Hepatocyte (in vitro differentiated cells): ENCODE data around the gene CITED4.

Experiments
- CTCF ChIP-seq: fragments of 200-600 bp; sonication (generic); IDR thresholded peaks from 2 replicates; pipeline ENCODE4 v1.5.1; 2016; ENCODE audit warnings: antibody characterized with exemption, mild to moderate bottlenecking; ENCODE audit not compliant: poor library complexity
- EZH2 ChIP-seq: fragments of 200-600 bp; sonication (generic); IDR thresholded peaks from 2 replicates; pipeline ENCODE4 v1.6.1; 2016; ENCODE audit warnings: antibody characterized with exemption, mild to moderate bottlenecking, borderline replicate concordance
- EZH2phosphoT487 ChIP-seq: fragments of 200-600 bp; sonication (generic); IDR thresholded peaks from one replicate; pipeline ENCODE4 v1.6.1; 2018; ENCODE audit warnings: antibody characterized with exemption, mild to moderate bottlenecking, low read depth, moderate library complexity; ENCODE audit not compliant: unreplicated experiment, severe bottlenecking

GRCh38 chr1:40834968-40835545 lies 27.1 kb downstream of the CITED4 start:
- no peak for TF ChIP-seq CTCF
- no peak for TF ChIP-seq EZH2
- TF ChIP-seq EZH2phosphoT487: no peak
